TTC549 (cell line): ENCODE data around the gene SPIC.

Experiments used
- FAIRE-seq: peaks from 2 replicates; lab custom pipeline; 2012; peaks lifted over from hg19 to GRCh38; lab: Jason Lieb, UNC

Gene SPIC

DNA sequence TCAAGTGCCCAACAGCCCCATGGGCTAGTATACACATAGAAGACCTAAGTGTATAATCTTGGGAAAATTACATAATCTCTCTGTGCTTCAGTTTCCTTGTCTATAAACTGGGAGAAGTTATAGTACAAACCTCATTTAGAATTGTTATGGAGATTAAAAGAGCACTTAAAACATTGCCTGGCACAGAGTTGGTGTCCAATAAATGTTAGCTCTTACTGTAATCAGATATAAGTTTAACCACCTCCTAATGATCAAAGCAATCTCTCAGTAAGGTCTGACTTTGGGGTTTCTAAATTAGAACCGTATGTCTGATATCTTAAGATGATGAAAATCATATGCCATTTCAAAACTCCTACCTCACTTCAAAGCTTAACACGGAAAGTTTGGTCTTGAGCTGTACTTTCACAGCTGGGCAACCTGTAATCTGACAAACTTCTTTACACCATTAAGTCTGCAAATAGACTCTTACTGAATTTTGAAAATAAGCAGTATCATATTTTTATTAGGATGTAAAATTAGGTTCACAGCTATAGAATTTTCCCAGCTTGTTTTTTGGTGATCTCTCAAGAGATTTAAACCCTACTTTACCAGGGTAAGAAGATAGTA lies 61.0 kb downstream of the SPIC start:
- FAIRE-seq = no peak
